PFSK-1 (cell line): ENCODE results near the gene SEMA4D.

ENCODE experiments used
- POLR2AphosphoS5 ChIP-seq: IDR thresholded peaks from 2 replicates; pipeline ENCODE4 v1.6.1; 2012; ENCODE audit warnings: low read depth, mild to moderate bottlenecking, control low read depth, low read length, moderate library complexity
- SIN3A ChIP-seq: IDR thresholded peaks from 2 replicates; pipeline ENCODE4 v1.6.1; 2012; ENCODE audit warnings: mild to moderate bottlenecking, low read length, moderate library complexity, borderline replicate concordance; ENCODE audit not compliant: insufficient read depth
- TAF1 ChIP-seq: IDR thresholded peaks from 2 replicates; pipeline ENCODE4 v1.6.1; 2012; ENCODE audit warnings: low read length, control low read depth, borderline replicate concordance; ENCODE audit not compliant: insufficient read depth

DNA sequence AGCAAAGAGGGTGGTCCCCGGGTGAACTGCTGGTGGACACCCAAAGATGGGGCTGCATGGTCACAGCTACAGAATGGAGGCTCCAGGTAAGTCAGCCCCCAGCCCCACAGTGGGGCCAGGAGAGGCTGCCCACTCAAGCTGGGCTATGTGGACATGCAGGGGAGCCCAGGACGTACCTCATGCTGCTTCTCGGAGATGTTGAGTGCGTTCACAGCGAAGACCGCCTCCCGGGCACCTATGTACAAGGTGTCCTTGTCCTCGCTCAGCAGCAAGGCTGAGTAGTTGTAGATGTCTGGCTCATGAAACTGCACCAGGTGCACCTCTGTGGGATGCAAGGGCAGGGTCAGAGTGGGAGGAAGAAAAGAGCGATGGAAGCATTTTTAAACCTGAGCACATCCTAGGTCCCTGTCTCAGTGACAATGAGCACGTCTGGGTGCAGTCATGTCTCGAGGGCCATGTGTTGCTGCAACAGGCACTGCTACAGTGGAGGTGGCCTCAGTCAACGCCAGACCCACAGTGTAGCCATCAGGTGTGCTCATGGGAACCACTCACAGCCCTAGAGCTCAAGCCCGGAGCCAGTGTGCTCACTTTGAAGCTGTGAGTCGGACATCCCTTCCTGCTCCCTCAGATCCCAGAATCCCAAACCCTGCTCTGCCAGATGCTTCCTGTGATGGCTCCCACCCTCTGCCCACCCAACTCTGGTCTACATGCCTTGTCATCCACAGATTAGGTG lies 95.1 kb downstream of the SEMA4D start:
- TF ChIP-seq POLR2AphosphoS5 (no peak), SIN3A (no peak), TAF1 (no peak)
